Measurements from ENCODE around the gene POU2AF1.

Gene POU2AF1, protein sequence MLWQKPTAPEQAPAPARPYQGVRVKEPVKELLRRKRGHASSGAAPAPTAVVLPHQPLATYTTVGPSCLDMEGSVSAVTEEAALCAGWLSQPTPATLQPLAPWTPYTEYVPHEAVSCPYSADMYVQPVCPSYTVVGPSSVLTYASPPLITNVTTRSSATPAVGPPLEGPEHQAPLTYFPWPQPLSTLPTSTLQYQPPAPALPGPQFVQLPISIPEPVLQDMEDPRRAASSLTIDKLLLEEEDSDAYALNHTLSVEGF

DNA sequence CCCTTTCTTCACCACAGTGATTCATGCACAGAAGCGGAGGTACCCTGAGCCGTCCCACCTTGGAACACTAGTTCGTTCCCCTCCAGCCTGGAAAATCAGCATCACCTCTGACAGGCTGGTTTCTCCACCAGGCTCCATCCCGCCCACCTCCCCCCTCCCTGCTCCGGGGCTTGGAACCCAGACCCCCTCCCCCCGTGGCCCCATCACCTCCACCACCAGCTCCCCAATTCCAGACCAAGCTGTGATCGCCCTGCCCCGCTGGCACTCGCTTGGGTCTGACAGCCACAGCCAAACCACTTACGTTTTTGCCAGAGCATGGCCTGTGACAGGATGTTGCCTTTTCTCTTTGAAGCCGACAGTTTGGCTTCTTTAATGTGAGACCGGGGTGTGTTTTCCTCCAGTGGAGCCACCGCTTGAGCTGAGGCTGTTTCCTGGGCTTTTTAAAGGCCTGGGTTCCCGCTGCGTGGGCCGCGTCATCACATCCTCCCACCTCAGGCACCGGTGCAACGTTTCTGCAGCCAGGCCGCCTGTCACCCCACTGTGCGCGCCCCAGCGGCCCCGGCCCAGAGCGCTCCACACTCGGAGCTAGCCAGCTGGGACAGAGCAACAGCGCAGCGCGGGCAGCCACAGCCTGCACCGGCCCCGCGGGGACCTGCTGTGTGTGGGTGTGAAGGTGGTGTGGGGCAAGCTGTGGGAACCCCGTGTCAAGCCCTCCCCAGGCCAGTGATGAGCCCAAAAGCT is at the start of gene POU2AF1:
Gene POU2AF1, minus strand, starts transcription at position 415 of the 741 bp plus-strand sequence. Its CDS starts 98 bp downstream, at position 317.
- TF ChIP-seq, protein P1, sequence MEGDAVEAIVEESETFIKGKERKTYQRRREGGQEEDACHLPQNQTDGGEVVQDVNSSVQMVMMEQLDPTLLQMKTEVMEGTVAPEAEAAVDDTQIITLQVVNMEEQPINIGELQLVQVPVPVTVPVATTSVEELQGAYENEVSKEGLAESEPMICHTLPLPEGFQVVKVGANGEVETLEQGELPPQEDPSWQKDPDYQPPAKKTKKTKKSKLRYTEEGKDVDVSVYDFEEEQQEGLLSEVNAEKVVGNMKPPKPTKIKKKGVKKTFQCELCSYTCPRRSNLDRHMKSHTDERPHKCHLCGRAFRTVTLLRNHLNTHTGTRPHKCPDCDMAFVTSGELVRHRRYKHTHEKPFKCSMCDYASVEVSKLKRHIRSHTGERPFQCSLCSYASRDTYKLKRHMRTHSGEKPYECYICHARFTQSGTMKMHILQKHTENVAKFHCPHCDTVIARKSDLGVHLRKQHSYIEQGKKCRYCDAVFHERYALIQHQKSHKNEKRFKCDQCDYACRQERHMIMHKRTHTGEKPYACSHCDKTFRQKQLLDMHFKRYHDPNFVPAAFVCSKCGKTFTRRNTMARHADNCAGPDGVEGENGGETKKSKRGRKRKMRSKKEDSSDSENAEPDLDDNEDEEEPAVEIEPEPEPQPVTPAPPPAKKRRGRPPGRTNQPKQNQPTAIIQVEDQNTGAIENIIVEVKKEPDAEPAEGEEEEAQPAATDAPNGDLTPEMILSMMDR (IDR thresholded peaks at IDR 0.05) = no peak
- H3K36me3 ChIP-seq = no peaks in the 10 kb centered on the region
- no peaks in the 10 kb centered on the region for H3K4me1 ChIP-seq (ENCODE audit: control insufficient read depth in 1 of 2, insufficient read depth in 1 of 2, low read depth in 1 of 2, low read length in 1 of 2)
- H3K9me3 ChIP-seq = no peaks in the 10 kb centered on the region
- H3K4me3 ChIP-seq (ENCODE audit: low read depth in 1 of 2, low read length in 1 of 2) = no peak within 1 kb of the TSS
- peaks cover 34% of the 10 kb centered on the region for H3K27me3 ChIP-seq
- H3K27ac ChIP-seq = no peak within 1 kb of the TSS

DNA sequence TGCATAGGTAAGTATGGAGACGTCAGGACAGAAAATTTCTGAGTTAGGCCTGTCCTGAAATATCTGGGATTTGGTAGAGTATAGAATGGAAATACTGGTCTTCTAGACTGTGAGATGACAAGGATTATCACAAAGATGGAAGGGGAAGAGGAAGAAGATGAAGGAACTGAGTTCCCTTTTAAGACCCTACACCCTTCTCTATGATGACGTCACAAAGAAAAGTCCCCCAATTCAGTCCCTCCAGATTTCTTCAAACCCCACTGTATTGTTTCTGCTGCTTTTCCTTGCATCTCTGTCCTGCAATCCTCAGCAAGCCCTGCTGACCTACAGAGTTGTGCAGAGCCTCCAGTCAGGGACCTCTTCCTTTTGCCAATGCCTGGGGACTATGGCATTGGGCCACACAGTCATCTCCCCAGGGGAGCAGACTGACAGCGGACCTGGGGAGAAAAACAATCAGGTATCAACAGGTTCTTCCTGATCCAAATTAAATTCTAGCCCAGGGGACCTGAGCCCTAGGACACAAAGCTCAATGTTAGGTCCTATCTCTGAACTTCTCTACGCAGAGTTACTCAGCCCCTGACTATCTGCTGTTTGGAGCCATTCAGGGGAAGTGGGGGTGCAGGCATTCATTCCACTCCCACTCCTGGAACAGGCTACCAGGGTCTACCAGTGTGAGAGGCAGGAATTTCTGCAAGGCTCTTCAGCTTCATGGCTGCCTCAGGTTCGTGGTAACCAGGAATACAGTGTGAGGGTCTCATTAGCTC is 49.2 kb upstream of the POU2AF1 start:
- TF ChIP-seq, protein P1 (IDR thresholded peaks at IDR 0.05) = no peak
- no peak overlapping the region for H3K27ac ChIP-seq
- no peaks in the 10 kb centered on the region for H3K27me3 ChIP-seq
- H3K4me1 ChIP-seq (ENCODE audit: control insufficient read depth in 1 of 2, insufficient read depth in 1 of 2, low read depth in 1 of 2, low read length in 1 of 2) = no peaks in the 10 kb centered on the region
- H3K36me3 ChIP-seq = no peaks in the 10 kb centered on the region
- H3K9me3 ChIP-seq = no peaks in the 10 kb centered on the region
- H3K4me3 ChIP-seq (ENCODE audit: low read depth in 1 of 2, low read length in 1 of 2) = no peak overlapping the region

DNA sequence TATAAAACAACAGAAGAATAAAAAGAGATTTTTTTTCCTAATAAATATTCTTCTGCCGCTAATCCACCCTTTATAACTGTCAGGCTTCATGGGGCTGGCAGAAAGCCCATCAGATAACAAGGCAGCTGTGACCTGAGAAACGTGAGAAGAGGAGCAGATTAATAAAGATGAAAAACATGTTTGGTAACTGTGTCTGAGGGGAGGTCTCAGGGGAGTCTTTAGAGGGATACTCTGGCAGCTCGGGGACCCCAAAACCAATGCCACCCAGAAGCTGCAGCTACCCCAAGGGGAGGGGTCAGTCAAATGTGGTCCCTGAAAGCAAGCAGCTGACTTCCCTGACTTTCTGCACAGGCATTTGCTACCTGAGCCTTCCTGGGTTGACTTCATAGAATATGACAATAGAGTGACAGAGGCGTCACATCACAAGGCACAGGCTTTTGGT is 48.4 kb upstream of the POU2AF1 start:
- no peaks in the 10 kb centered on the region for H3K4me1 ChIP-seq (ENCODE audit: control insufficient read depth in 1 of 2, insufficient read depth in 1 of 2, low read depth in 1 of 2, low read length in 1 of 2)
- H3K9me3 ChIP-seq = no peaks in the 10 kb centered on the region
- TF ChIP-seq, protein P1 (IDR thresholded peaks at IDR 0.05) = no peak
- no peaks in the 10 kb centered on the region for H3K36me3 ChIP-seq
- no peak overlapping the region for H3K27ac ChIP-seq
- no peak overlapping the region for H3K4me3 ChIP-seq (ENCODE audit: low read depth in 1 of 2, low read length in 1 of 2)
- no peaks in the 10 kb centered on the region for H3K27me3 ChIP-seq

DNA sequence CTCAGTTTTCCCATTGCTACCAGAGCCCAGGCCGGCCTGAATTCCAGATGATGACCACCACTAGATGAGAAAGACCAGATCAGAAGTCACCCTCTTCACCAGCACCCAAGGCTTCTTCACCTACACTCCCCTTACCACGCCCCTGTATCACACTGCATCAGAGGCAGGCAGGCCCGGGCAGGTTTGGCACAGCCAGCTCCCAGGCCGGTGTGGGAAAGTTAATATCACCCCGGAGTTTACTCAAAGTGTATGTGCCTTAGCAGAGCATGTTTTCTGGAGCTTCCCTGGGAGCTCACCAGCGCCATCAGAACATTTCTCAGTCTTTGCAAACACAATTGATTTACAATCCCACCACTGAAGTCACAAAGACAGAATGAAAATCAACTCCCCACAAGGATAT is 47.5 kb upstream of the POU2AF1 start:
- Histone ChIP-seq H3K27me3 (no peaks in the 10 kb centered on the region), H3K4me1 (ENCODE audit: control insufficient read depth in 1 of 2, insufficient read depth in 1 of 2, low read depth in 1 of 2, low read length in 1 of 2) (no peaks in the 10 kb centered on the region), H3K36me3 (no peaks in the 10 kb centered on the region), H3K9me3 (no peaks in the 10 kb centered on the region), H3K4me3 (ENCODE audit: low read depth in 1 of 2, low read length in 1 of 2) (no peak overlapping the region), H3K27ac (no peak overlapping the region)
- TF ChIP-seq, protein P1 (IDR thresholded peaks at IDR 0.05) = no peak

DNA sequence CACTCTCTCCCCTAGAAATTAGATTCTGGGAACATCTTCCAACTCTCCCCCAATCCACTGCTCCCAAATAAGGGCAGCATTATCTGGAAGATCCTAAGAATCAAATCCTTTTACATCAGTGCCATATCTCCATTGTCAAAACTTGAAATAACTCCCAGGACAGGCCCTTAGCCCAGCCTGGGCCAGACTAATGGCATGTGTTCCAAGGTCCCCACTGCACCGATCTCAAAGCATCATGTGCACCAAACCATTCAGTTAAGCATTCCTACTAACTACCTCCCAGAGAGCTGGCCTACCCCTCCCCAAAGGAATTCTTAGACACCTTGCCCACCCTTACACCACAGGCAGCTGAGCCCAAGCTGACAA is 44.2 kb upstream of the POU2AF1 start:
- H3K27ac ChIP-seq = no peak overlapping the region
- no peaks in the 10 kb centered on the region for H3K27me3 ChIP-seq

More for the DNA sequence above, 44.2 kb upstream of the POU2AF1 start:
- Histone ChIP-seq H3K4me1 (ENCODE audit: control insufficient read depth in 1 of 2, insufficient read depth in 1 of 2, low read depth in 1 of 2, low read length in 1 of 2) (no peaks in the 10 kb centered on the region), H3K36me3 (no peaks in the 10 kb centered on the region), H3K9me3 (no peaks in the 10 kb centered on the region), H3K4me3 (ENCODE audit: low read depth in 1 of 2, low read length in 1 of 2) (no peak overlapping the region)
- TF ChIP-seq, protein P1 (IDR thresholded peaks at IDR 0.05) = no peak
